GM12878 (cell line): ENCODE data around the gene HSF2BP. TPM values are rescaled to one million over a fixed set of nuclear protein-coding genes. Genes with fewer than 3 reads are reported as not detected.

ENCODE experiments used
- ATAC-seq: fragments of 200-7000 bp; cut with Tn5 transposase; 3 replicates; pipeline ENCODE4 v1.9.1; 2020; ENCODE audit warnings: mild to moderate bottlenecking, moderate library complexity
- BruUV-seq: library from RNA; stranded (reverse); fragments of 400-500 nt; replicated peaks from 2 replicates; lab custom pipeline; 2021; lab: Mats Ljungman, UMichigan
- CTCF ChIA-PET: fragments of 300-600 bp; sonication (Branson Sonifier 250); formaldehyde crosslinking; extraction: SDS; loops from one replicate; lab custom pipeline; 2021; ENCODE audit warnings: inconsistent platforms; lab: Yijun Ruan, JAX
- POLR2A ChIA-PET: fragments of 350-600 bp; formaldehyde crosslinking; extraction: SDS; loops from one replicate; lab custom pipeline; 2021; ENCODE audit warnings: inconsistent platforms; lab: Charles Lee
- RAD21 ChIA-PET: fragments of 300-600 bp; sonication (Branson Sonifier 250); formaldehyde crosslinking; loops from one replicate; lab custom pipeline; 2023; ENCODE audit warnings: antibody characterized with exemption; ENCODE audit not compliant: unreplicated experiment; lab: Charles Lee
- SMC1A ChIA-PET: fragments of 300-600 bp; sonication (Branson Sonifier 250); formaldehyde crosslinking; loops from one replicate; lab custom pipeline; 2023; ENCODE audit not compliant: unreplicated experiment, uncharacterized antibody; lab: Charles Lee
- DNase-seq: peaks from one replicate; pipeline ENCODE4 v3.0.0-alpha.2; 2011; ENCODE audit warnings: low read depth, low spot score
- FAIRE-seq: peaks from 3 replicates; lab custom pipeline; 2011; peaks lifted over from hg19 to GRCh38; lab: Jason Lieb, UNC
- H2AFZ ChIP-seq: 2 replicates; pipeline ENCODE4 v1.6.0; 2011; ENCODE audit warnings: low read depth, low read length, control low read depth; ENCODE audit not compliant: control insufficient read depth
- H3K27ac ChIP-seq: 2 replicates; pipeline ENCODE4 v1.5.1; 2011; ENCODE audit warnings: control low read depth; ENCODE audit not compliant: control insufficient read depth, insufficient read depth
- H3K27me3 ChIP-seq, 2 experiments: replicated peaks in 1 of 2; 2 replicates each; pipeline versions ENCODE4 v1.6.0 to v1.6.1; 2011; ENCODE audit warnings: low read length in 1 of 2; ENCODE audit not compliant: control insufficient read depth in 2 of 2, insufficient read depth in 2 of 2
- H3K36me3 ChIP-seq, 2 experiments: 2 replicates each; pipeline ENCODE4 v1.5.1; 2011; ENCODE audit warnings: low read length in 1 of 2; ENCODE audit not compliant: control insufficient read depth in 2 of 2, insufficient read depth in 2 of 2
- H3K4me1 ChIP-seq: 2 replicates; pipeline ENCODE4 v1.6.1; 2011; ENCODE audit warnings: mild to moderate bottlenecking, low read length, moderate library complexity, mixed read lengths; ENCODE audit not compliant: control insufficient read depth, insufficient read depth
- H3K4me2 ChIP-seq: 2 replicates; pipeline ENCODE4 v1.6.0; 2011; ENCODE audit warnings: control low read depth; ENCODE audit not compliant: control insufficient read depth, insufficient read depth
- H3K4me3 ChIP-seq: fragments of 200-600 bp; sonication (generic); 2 replicates; pipeline ENCODE4 v1.5.1; 2016
- H3K79me2 ChIP-seq: 2 replicates; pipeline ENCODE4 v1.6.0; 2011; ENCODE audit warnings: low read length; ENCODE audit not compliant: control insufficient read depth, insufficient read depth
- H3K9ac ChIP-seq: 2 replicates; pipeline ENCODE4 v1.8.0; 2011; ENCODE audit warnings: low read length, control low read depth, mixed read lengths; ENCODE audit not compliant: control insufficient read depth, insufficient read depth
- H3K9me3 ChIP-seq: replicated peaks from 3 replicates; pipeline ENCODE4 v1.5.1; 2011; ENCODE audit warnings: mild to moderate bottlenecking, low read length; ENCODE audit not compliant: control insufficient read depth, insufficient read depth
- H4K20me1 ChIP-seq: 2 replicates; pipeline ENCODE4 v1.6.0; 2011; ENCODE audit not compliant: control insufficient read depth, insufficient read depth
- BACH1 ChIP-seq: fragments of 450-650 bp; IDR thresholded peaks from 2 replicates; pipeline ENCODE4 v1.6.1; 2017; ENCODE audit warnings: mild to moderate bottlenecking, borderline replicate concordance
- CREB1 ChIP-seq: IDR thresholded peaks from 2 replicates; pipeline ENCODE4 v1.6.1; 2012; ENCODE audit warnings: low read depth, mild to moderate bottlenecking, inconsistent platforms
- DPF2 ChIP-seq: fragments of 450-650 bp; IDR thresholded peaks from 2 replicates; pipeline ENCODE4 v1.6.1; 2017; ENCODE audit warnings: mild to moderate bottlenecking
- LARP7 ChIP-seq: fragments of 450-650 bp; IDR thresholded peaks from 2 replicates; pipeline ENCODE4 v1.6.1; 2017; ENCODE audit warnings: mild to moderate bottlenecking
- RBBP5 ChIP-seq: fragments of 200-600 bp; sonication (generic); conservative IDR thresholded peaks from 2 replicates; pipeline ENCODE4 v1.6.1; 2016
- REST ChIP-seq: IDR thresholded peaks from 2 replicates; pipeline ENCODE4 v1.6.1; 2012; ENCODE audit warnings: mild to moderate bottlenecking, low read depth, low read length
- RFX5 ChIP-seq: IDR thresholded peaks from 2 replicates; pipeline ENCODE4 v1.6.1; 2011; ENCODE audit warnings: low read depth, low read length, improper control_type of control experiment
- SUPT20H ChIP-seq: IDR thresholded peaks from 2 replicates; pipeline ENCODE4 v1.6.1; 2011; ENCODE audit warnings: low read depth, mild to moderate bottlenecking, low read length, moderate library complexity, borderline replicate concordance; ENCODE audit not compliant: control insufficient read depth
- WGBS: methylation state at CpG from one replicate; pipeline ENCODE4 v1.1.6; 2016; ENCODE audit warnings: low lambda C conversion rate; ENCODE audit not compliant: insufficient replicate concordance, insufficient coverage; ENCODE audit errors: missing lambda C conversion rate; 5-methylcytosine and 5-hydroxymethylcytosine counted together
- in situ Hi-C: fragments of 300-500 bp; cut with MboI; formaldehyde crosslinking; loops from 9 replicates; pipeline ENCODE4 v1.14.3; 2018; ENCODE audit warnings: mixed read lengths
- intact Hi-C: fragments of 100-400 bp; cut with micrococcal nuclease; formaldehyde crosslinking; loops from one replicate; pipeline ENCODE4 v1.14.2; 2022; ENCODE audit not compliant: unreplicated experiment
- polyA plus RNA-seq, 11 experiments: library from polyadenylated mRNA; depleted of rRNA in 4 of 11; unstranded in 6 of 11; stranded (reverse) in 5 of 11; fragments of >200 nt; fragmentation: Nextera tagmentation in 4 of 11; fragmentation: Illumina TruSeq in 1 of 11; extraction: Ambion mirVana in 4 of 11; extraction: Trizol in 1 of 11; gene quantifications; 1 replicate in 1 of 11; 2 replicates in 10 of 11; pipeline versions ENCODE4 v1.2.1 to v1.2.3, GENCODE V29; 2011 to 2016; ENCODE audit warnings: inconsistent platforms in 2 of 11, missing spikeins in 2 of 11, low read depth in 1 of 11
- total RNA-seq, 4 experiments: library from RNA; depleted of rRNA in 3 of 4; stranded (reverse); fragments of >200 nt in 3 of 4; fragmentation: Illumina TruSeq in 1 of 4; extraction: Trizol in 1 of 4; gene quantifications; 2 replicates each; pipeline versions ENCODE4 v1.2.1 to v1.2.3, GENCODE V29; 2013 to 2021

The HSF2BP gene
- total and polyA plus RNA-seq, 10 of the 15 experiments (the other 5 are each of a cell fraction or from before 2014, with no cell fraction given): 0.07 to 0.81 (median 0.35) TPM

- RAD21 ChIA-PET: no interaction called here
- FAIRE-seq: no peak
These were observed 32.9 kb downstream of the HSF2BP start for GRCh38 chr21:43626390-43626789.

More at GRCh38 chr21:43626390-43626789, 32.9 kb downstream of the HSF2BP start:
- Histone ChIP-seq H3K4me3 (no peak overlapping the region), H4K20me1 (no peaks in the 10 kb centered on the region), H3K27ac (no peak overlapping the region), H3K27me3 (peaks cover 0 to 2% of the 10 kb centered on the region in 2 experiments; a peak in 2 of 4 replicates), H3K36me3 (no peaks in the 10 kb centered on the region), H3K4me1 (no peaks in the 10 kb centered on the region), H3K9ac (no peak overlapping the region), H3K4me2 (no peak overlapping the region), H2AFZ (no peak overlapping the region), H3K79me2 (no peaks in the 10 kb centered on the region), H3K9me3 (peaks cover 5% of the 10 kb centered on the region; the same call in 2 of the 3 replicates)
- CTCF ChIA-PET: interaction anchor here (0.7 kb wide), 1 partner anchor 15 kb away, joined by 3 read pairs; no protein-coding TSS in a partner anchor
- WGBS: 32% methylated on average over 3 of the region's 3 CpGs
- POLR2A ChIA-PET: no interaction called here
- SMC1A ChIA-PET: interaction anchor here (0.7 kb wide), 1 partner anchor 19 kb away, joined by 4 read pairs; no protein-coding TSS in a partner anchor
- DNase-seq (no peak), ATAC-seq (no peak)
- intact Hi-C loops (no loop called here), in situ Hi-C loops (no loop called here)
- BruUV-seq: no TSS peak
- no peak for TF ChIP-seq SUPT20H
- no peak for TF ChIP-seq REST
- no peak for TF ChIP-seq CREB1
- TF ChIP-seq LARP7: no peak
- TF ChIP-seq DPF2: no peak
- no peak for TF ChIP-seq BACH1
- TF ChIP-seq RBBP5: no peak
- no peak for TF ChIP-seq RFX5
